GM19023 (cell line): ENCODE measurements around the gene TICAM1.
"Not testable (repeated sequence)": the region's sequence is repeated elsewhere in the genome, so short reads cannot be mapped to it uniquely, and the experiment has no call there.

ENCODE experiments used
- ATAC-seq: cut with Tn5 transposase; IDR thresholded peaks from one replicate; pipeline ENCODE4 v1.9.1; 2021; ENCODE audit warnings: mild to moderate bottlenecking, moderate library complexity; ENCODE audit not compliant: unreplicated experiment

The TICAM1 gene

GRCh38 chr19:4845975-4846374, 14.5 kb upstream of the TICAM1 start:
- not testable (repeated sequence) for ATAC-seq

- ATAC-seq = no peak
Measured at GRCh38 chr19:4844348-4845179, 13.1 kb upstream of the TICAM1 start.

GRCh38 chr19:4843647-4843965, 12.1 kb upstream of the TICAM1 start:
- ATAC-seq = no peak

- no peak for ATAC-seq
Measured at GRCh38 chr19:4839192-4839591, 7.7 kb upstream of the TICAM1 start.

GRCh38 chr19:4832776-4833175, 1.3 kb upstream of the TICAM1 start:
- no peak for ATAC-seq

GRCh38 chr19:4831979-4832340, 448 bp upstream of the TICAM1 start:
- not testable (repeated sequence) for ATAC-seq

GRCh38 chr19:4830768-4831265, 695 bp downstream of the TICAM1 start:
- no peak for ATAC-seq

GRCh38 chr19:4830332-4830731, 1.2 kb downstream of the TICAM1 start:
- ATAC-seq = no peak

GRCh38 chr19:4829001-4829712, 2.4 kb downstream of the TICAM1 start:
- no peak for ATAC-seq

- ATAC-seq = no peak
Measured at GRCh38 chr19:4823577-4823976, 7.9 kb downstream of the TICAM1 start.

- not testable (repeated sequence) for ATAC-seq
Measured at GRCh38 chr19:4822354-4822753, 9.2 kb downstream of the TICAM1 start.

- ATAC-seq = no peak
Measured at GRCh38 chr19:4821265-4821664, 10.2 kb downstream of the TICAM1 start.

- no peak for ATAC-seq
Measured at GRCh38 chr19:4817467-4818277, 13.8 kb downstream of the TICAM1 start.

- ATAC-seq = no peak
Measured at GRCh38 chr19:4816950-4817278, 14.6 kb downstream of the TICAM1 start.

GRCh38 chr19:4816202-4816949, 15.1 kb downstream of the TICAM1 start:
- no peak for ATAC-seq

- peak; percentile 52 for ATAC-seq
Measured at GRCh38 chr19:4815426-4816201, 15.9 kb downstream of the TICAM1 start.

- no peak for ATAC-seq
Measured at GRCh38 chr19:4814625-4815425, 16.7 kb downstream of the TICAM1 start.

GRCh38 chr19:4811328-4812131, 20.0 kb downstream of the TICAM1 start:
- no peak for ATAC-seq
